HG03064 (cell line): Measurements from ENCODE around the gene DNAL4.

Source experiments
- ATAC-seq: cut with Tn5 transposase; IDR thresholded peaks from one replicate; pipeline ENCODE4 v1.9.1; 2021; ENCODE audit warnings: low read depth; ENCODE audit not compliant: unreplicated experiment

DNAL4 gene, protein sequence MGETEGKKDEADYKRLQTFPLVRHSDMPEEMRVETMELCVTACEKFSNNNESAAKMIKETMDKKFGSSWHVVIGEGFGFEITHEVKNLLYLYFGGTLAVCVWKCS

GRCh38 chr22:38793721-38794466 is at the start of gene DNAL4:
Gene DNAL4, minus strand, starts transcription at chr22:38794143. Its CDS starts 11,412 bp downstream, at chr22:38782731.
- ATAC-seq: peak; percentile 80

DNA sequence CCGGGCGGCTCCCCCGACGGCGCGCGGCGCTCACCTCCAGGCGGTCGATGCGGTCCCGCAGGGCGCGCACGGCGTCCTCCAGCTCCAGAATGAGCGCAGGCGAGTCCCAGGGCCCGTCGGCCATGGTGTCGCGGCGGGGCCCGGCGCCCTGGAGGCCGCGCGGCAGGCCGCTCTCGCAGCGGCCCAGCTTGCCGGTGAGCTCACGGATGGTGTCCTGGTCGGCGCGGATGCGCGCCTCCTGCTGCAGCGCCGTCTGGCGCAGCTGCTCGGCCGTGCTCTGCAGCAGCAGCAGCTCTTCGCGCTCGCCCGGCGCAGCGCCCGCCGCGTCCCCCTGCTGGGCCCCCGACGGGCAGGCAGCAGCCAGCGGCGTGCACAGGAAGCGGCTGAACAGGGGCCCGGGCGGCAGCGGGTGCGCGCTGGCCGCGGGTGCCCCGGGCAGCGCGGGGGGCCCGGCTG is 49.3 kb upstream of the DNAL4 start:
- no peak for ATAC-seq

DNA sequence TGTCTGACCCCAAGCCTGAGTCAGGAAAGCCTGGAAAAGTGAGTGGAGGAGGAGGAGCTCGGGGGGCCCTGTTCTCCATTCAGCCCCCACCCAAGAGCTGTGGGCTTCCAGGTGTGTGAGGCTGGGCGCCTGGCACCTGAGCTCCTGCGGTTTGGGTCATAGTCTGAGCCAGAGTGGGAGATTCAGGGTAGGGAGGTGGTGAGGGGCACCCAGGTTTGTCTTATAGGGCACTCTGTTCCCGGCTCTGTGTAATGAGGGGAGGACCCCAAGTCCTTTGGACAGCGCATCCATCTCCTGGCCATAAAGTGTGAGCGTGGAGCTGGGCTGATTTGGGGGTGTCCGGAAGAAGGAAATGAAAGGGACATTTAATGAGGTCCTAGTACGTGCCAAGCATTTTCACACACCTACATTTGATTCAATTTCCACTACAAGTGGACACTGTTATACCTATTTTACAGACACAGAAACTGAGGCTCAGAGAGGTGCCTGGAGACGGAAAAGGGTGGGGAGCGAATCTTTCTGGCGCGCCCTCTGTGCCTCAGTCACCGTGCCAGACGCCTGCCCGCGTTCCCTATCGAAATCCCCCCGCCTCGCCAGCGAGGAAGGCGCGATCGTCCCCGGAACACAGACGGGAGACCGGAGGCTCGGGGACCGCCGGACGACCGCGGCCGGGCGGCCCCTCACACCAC is 48.7 kb upstream of the DNAL4 start:
- no peak for ATAC-seq

DNA sequence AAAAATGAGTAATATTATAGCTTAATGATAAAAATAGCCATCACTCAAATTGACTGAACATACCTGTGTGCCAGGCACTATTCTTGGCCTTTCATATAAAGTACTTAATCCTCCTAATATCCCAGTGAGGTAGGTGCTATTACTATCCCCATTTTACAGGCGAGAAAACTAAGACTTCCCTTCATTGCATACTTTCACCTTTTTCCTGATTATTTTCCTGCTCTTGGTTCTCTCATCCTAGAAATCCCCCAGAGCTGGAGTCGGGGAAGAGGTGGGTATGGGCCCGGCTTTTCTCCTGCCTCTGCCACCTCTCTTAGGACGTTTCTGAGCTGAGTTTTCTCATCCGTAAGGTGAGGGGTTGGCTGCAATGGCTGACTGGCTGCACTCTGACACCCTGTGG is 47.7 kb upstream of the DNAL4 start:
- ATAC-seq: no peak

DNA sequence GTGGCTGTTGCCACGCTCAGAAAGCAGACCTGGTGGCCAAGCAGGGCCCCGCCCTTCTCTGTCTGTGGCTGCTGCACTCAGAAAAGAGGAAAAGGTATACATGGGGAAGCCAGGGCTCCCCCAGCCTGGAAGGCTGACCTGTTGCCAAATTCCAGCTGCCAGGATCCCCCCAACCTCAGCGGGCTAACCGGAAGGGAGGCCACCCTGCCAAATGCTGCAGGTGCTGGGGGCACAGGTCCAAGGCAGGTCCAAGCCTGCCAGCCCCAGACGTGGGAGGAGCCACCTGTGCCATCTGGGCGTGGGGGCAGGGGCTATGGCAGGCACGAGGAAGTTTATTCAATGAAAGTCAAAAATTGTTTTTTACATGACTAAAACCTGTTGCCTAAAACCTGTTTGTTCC is 47.3 kb upstream of the DNAL4 start:
- ATAC-seq: no peak

DNA sequence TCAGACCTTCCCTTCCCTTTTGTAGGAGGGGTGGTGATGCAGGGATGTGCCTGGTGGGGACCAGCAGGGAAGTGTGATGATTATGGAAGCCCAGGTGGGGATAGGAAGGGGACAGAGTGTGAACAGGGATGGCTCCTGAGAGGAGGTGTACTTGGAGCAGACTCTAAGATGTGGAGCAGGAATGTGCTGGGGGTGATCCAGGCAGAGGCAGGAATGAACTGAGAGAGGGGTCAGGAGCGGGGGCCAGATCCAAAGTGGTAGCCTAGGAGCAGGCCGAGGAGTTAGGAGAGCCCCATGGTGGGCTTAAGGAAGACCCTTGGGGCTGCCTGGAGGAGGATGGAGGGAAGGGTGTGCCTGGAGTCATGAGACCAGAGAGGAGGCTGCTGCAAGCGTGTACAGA is 46.2 kb upstream of the DNAL4 start:
- no peak for ATAC-seq

- ATAC-seq: no peak
These were observed 45.7 kb upstream of the DNAL4 start for GRCh38 chr22:38839686-38840085.

GRCh38 chr22:38837414-38837928 is 43.5 kb upstream of the DNAL4 start:
- ATAC-seq: no peak

GRCh38 chr22:38835888-38836301 is 42.0 kb upstream of the DNAL4 start:
- ATAC-seq: no peak

DNA sequence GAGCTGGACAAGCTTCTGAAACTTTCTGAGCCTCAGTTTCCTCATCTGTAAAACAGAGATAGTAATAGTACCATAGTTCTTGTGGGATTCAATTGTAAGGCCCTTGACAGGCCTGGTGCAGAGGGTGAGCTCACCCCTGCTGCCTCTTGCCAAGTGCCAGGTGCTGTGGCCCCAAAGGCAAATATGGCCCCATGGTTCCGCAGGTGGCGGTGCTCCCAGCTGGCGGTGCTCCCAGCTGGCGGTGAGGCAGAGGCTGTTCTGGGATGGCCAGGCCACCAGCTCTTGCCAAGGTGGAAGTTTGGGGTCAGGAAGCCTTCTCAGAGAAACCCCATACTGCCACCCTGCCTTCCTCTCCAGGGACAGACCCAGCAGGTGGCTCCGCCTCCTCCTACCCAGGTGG is 41.0 kb upstream of the DNAL4 start:
- no peak for ATAC-seq

DNA sequence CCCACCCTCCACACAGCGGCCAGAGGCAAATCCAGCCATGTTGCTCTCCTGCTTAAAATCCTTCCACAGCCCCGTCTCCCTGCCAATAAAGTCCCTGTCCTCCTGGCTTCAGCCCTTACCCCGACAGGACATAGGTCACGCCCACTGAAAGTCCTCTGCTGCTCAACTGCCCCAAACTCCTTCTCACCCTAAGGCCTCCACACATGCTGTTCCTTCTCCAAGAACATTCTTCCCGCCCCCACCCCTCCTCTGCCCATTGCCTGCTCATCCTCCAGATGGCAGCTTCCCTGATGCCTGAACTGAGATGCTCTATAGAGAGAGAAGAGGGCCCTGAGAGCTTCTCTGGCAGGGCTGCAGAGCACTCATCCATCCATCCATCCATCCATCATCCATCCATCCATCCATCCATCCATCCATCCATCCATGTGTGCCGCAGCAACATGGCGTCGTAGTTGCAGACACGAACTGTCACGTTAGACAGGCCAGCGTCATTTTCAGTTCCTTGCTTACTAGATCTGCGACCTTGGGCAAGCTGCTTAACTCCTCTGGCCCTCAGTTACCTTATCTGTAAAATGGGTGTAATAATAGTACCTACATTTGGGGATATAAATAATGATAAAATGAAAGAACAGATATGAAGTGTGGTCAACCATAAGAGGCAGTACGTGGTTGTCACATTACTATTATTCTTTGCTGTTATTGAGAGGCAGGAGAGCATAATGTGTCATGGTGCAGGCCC is 40.4 kb upstream of the DNAL4 start:
- ATAC-seq: no peak

DNA sequence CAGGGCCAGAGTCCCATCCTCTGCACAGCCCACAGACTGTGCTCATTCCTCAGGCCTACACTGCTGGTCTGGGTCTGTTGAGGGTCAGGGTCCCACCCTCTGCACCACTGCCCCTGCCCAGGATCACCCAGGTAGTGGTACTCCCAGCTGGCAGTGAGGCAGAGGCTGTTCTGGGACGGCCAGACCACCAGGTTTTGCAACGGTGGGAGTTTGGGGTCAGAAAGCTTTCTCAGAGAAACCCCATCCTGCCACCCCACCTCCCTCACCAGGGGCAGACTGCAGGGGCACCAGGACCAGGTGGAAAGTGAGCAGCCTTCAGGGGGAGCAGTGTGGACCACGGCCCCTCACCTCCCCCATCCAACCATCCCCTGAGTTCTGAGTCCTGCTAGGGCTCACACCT is 39.1 kb upstream of the DNAL4 start:
- no peak for ATAC-seq

- no peak for ATAC-seq
These were observed 38.3 kb upstream of the DNAL4 start for GRCh38 chr22:38832005-38832978.

- no peak for ATAC-seq
These were observed 37.4 kb upstream of the DNAL4 start for GRCh38 chr22:38831166-38831945.

DNA sequence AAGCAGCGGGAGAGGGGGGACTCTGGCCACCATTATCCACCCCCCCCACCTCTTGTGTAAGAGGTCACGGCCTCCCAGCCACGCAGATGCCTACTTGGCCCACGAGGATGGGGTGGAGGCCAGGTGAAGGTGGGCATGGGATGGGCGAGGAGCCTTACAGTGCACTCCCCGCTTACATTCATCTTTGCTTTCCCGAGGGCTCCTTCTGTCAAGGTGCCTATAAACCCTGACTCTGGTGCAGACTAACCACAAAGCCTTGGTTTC is 36.8 kb upstream of the DNAL4 start:
- ATAC-seq: no peak

DNA sequence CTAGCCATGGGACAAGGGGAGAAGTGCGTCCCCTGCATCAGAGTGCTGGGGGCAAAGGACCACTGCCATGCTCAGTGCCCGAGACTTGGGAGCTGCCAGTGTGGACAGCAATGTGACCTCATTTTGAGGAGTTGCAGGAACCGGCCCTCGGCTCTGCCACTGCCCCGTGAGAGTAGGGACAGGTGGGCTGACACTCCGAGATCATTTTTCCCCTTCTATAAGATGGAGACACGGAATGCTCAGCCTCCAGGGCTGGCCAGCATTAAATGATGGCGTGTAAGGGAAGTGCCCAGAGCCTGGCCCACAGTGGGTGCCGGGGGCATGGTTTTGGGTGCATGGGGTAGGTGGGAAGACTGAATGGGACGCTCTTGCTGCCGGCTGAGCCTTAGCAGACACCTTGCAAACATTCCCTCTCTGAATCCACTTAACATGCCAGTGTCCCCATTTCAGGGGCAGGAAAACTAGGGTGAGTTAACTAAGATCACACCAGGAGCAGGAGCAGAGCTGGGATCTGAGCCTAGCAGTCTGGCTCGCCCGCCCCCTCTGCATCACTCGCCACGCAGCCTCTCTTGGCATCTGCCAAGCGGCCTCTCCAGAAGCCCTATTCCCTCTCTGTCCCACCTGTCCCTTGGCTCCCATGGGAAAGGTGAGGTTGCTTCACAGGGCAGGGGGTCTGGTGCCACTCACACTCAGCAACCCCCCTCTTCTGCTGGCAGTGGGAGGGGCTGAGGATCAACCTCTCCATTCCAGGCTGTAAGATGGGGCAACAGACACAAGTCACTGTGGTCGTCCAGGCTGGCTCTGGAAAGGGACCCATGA is 36.3 kb upstream of the DNAL4 start:
- ATAC-seq: no peak

GRCh38 chr22:38829485-38829884 is 35.5 kb upstream of the DNAL4 start:
- ATAC-seq: no peak

DNA sequence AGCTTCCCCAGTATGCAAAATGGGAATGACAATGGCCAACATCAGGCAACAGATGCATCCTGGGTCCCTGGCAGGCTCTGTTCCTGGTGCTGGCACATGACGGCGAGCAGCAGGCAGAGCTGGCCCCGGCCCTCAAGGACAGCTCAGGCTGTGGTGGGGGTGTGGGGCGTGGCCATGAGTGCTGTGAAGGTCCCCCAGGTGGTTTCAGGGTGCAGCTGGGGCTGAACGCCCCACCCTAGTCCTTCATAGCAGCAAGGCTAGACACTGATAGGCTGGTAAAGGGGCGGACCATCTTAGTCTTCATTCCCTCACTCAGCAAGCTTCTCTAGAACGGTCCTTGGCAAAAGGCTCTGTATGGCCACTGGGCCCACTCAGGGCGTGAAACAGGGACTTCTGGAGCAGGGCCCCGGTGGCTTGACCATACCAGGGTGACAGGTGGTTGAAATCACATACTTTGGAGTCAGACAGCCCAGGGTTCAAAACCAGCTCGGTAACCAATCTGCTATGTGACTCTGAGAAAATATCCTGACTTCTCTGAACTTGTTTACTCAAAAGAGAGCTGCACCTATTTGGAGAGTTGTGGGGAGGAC is 34.8 kb upstream of the DNAL4 start:
- ATAC-seq: no peak
